Gastrocnemius medialis (tissue), 4 donors: ENCODE data around the gene ARHGEF39.

ENCODE experiments used
- POLR2A ChIP-seq, 2 donors: fragments of 450-650 bp; IDR thresholded peaks; one replicate each; pipeline ENCODE4 v1.6.1; 2017; ENCODE audit warnings: antibody characterized with exemption in 2 of 2, mild to moderate bottlenecking in 2 of 2, moderate library complexity in 2 of 2
- TF ChIP-seq, protein P1 (sequence below), 5 experiments: fragments of 450-650 bp in 3 of 5; fragments of 200-600 bp in 2 of 5; sonication (generic) in 2 of 5; IDR thresholded peaks in 4 of 5; conservative IDR thresholded peaks in 1 of 5; 1 replicate in 4 of 5; 2 replicates in 1 of 5; pipeline ENCODE4 v1.5.1; 2016 to 2019; ENCODE audit warnings: antibody characterized with exemption in 5 of 5, mild to moderate bottlenecking in 3 of 5, moderate library complexity in 3 of 5

- TF ChIP-seq, protein P1, sequence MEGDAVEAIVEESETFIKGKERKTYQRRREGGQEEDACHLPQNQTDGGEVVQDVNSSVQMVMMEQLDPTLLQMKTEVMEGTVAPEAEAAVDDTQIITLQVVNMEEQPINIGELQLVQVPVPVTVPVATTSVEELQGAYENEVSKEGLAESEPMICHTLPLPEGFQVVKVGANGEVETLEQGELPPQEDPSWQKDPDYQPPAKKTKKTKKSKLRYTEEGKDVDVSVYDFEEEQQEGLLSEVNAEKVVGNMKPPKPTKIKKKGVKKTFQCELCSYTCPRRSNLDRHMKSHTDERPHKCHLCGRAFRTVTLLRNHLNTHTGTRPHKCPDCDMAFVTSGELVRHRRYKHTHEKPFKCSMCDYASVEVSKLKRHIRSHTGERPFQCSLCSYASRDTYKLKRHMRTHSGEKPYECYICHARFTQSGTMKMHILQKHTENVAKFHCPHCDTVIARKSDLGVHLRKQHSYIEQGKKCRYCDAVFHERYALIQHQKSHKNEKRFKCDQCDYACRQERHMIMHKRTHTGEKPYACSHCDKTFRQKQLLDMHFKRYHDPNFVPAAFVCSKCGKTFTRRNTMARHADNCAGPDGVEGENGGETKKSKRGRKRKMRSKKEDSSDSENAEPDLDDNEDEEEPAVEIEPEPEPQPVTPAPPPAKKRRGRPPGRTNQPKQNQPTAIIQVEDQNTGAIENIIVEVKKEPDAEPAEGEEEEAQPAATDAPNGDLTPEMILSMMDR (IDR thresholded peaks at IDR 0.05 in 4 of 5, conservative IDR thresholded peaks at IDR 0.05 in 1 of 5), result no peak
- TF ChIP-seq POLR2A (IDR thresholded peaks at IDR 0.05), result no peak
Observed at GRCh38 chr9:35627575-35627974, 37.4 kb downstream of the ARHGEF39 start.
